Measurements from ENCODE around the gene CEACAM20. TPM values are rescaled to one million over a fixed set of nuclear protein-coding genes. Genes with fewer than 3 reads are reported as not detected.
A peak's percentile ranks its signal among the peaks of the same experiment; 100 is the strongest.
"Not testable (repeated sequence)": the region's sequence is repeated elsewhere in the genome, so short reads cannot be mapped to it uniquely, and the experiment has no call there.

The CEACAM20 gene
- total and polyA plus RNA-seq, 4 donors, result 0.10 TPM; not detected in 3

- peak; percentile 36 to 87 (median 56) for DNase-seq (ENCODE audit: low read depth in 4 of 6, low spot score in 6 of 6)
- 63% methylated on average over 12 of the region's 13 CpGs for WGBS (ENCODE audit: insufficient coverage)
- no peaks in the 10 kb centered on the region for H3K27me3 ChIP-seq (ENCODE audit: control insufficient read depth, insufficient read depth, low read length)
- no peaks in the 10 kb centered on the region for H3K36me3 ChIP-seq (ENCODE audit: control insufficient read depth, insufficient read depth, low read length)
- H3K27ac ChIP-seq (ENCODE audit: low read depth, low read length), result no peak overlapping the region
- no peaks in the 10 kb centered on the region for H3K4me1 ChIP-seq (ENCODE audit: control insufficient read depth, insufficient read depth, low read length)
- H3K9me3 ChIP-seq (ENCODE audit: control insufficient read depth, insufficient read depth, low read length), result no peaks in the 10 kb centered on the region
- H3K4me3 ChIP-seq (ENCODE audit: low read depth, low read length), result no peak overlapping the region
Measured at GRCh38 chr19:44570984-44571684, 41.7 kb upstream of the CEACAM20 start.

DNA sequence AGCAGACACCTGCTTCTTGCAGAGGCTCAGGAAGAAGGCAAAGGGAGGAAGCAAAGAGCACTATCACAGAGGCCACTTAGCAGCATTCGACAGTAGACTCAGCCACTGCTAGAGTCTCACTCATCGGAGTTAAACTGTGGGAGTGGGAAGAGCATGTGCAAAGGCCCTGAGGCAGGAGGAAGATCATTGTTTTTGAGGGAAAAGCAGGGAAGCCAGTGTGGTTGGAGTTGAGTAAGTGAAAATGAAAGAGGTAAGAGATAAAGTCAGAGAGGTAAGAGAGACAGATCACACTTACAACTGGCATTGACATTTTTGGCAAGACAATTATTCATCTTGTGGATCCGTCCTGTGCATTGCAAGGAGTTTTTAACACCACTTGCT, 41.1 kb upstream of the CEACAM20 start:
- DNase-seq (ENCODE audit: low read depth in 4 of 6, low spot score in 6 of 6), result no peak
- WGBS (ENCODE audit: insufficient coverage), result 81% methylated on average over 2 of the region's 3 CpGs
- H3K4me3 ChIP-seq (ENCODE audit: low read depth, low read length), result no peak overlapping the region
- no peaks in the 10 kb centered on the region for H3K4me1 ChIP-seq (ENCODE audit: control insufficient read depth, insufficient read depth, low read length)
- no peaks in the 10 kb centered on the region for H3K9me3 ChIP-seq (ENCODE audit: control insufficient read depth, insufficient read depth, low read length)
- no peaks in the 10 kb centered on the region for H3K36me3 ChIP-seq (ENCODE audit: control insufficient read depth, insufficient read depth, low read length)
- no peak overlapping the region for H3K27ac ChIP-seq (ENCODE audit: low read depth, low read length)
- H3K27me3 ChIP-seq (ENCODE audit: control insufficient read depth, insufficient read depth, low read length), result no peaks in the 10 kb centered on the region

DNA sequence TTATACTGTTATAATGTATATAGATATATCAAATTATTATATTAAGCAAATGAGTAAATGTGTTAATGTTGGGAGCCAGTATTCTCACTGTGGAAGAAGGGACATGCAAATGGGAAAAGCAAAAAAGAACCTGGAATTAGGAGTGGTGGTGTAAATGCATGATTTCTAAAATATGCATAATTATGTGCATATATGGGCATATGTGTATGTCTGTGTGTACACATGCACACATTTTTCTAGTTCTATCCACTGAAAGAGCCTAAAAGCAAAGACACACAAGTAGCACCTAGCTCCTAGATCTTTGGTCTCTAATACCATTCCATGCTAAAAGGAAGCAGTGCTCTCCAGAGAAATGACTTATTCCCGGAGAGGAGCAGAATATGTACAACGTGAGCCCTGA, 38.3 kb upstream of the CEACAM20 start:
- Histone ChIP-seq H3K36me3 (ENCODE audit: control insufficient read depth, insufficient read depth, low read length) (no peaks in the 10 kb centered on the region), H3K4me3 (ENCODE audit: low read depth, low read length) (no peak overlapping the region), H3K27me3 (ENCODE audit: control insufficient read depth, insufficient read depth, low read length) (no peaks in the 10 kb centered on the region), H3K4me1 (ENCODE audit: control insufficient read depth, insufficient read depth, low read length) (no peaks in the 10 kb centered on the region), H3K27ac (ENCODE audit: low read depth, low read length) (no peak overlapping the region), H3K9me3 (ENCODE audit: control insufficient read depth, insufficient read depth, low read length) (no peaks in the 10 kb centered on the region)
- WGBS (ENCODE audit: insufficient coverage), result no CpG with 5 or more reads among the region's 2 CpGs
- DNase-seq (ENCODE audit: low read depth in 4 of 6, low spot score in 6 of 6), result no peak

GRCh38 chr19:44566984-44567383, 37.5 kb upstream of the CEACAM20 start:
- DNase-seq (ENCODE audit: low read depth in 4 of 6, low spot score in 6 of 6), result no peak
- H3K9me3 ChIP-seq (ENCODE audit: control insufficient read depth, insufficient read depth, low read length), result no peaks in the 10 kb centered on the region
- no peaks in the 10 kb centered on the region for H3K36me3 ChIP-seq (ENCODE audit: control insufficient read depth, insufficient read depth, low read length)
- no peak overlapping the region for H3K27ac ChIP-seq (ENCODE audit: low read depth, low read length)
- H3K4me3 ChIP-seq (ENCODE audit: low read depth, low read length), result no peak overlapping the region
- WGBS (ENCODE audit: insufficient coverage), result no CpG with 5 or more reads among the region's 5 CpGs
- no peaks in the 10 kb centered on the region for H3K4me1 ChIP-seq (ENCODE audit: control insufficient read depth, insufficient read depth, low read length)
- no peaks in the 10 kb centered on the region for H3K27me3 ChIP-seq (ENCODE audit: control insufficient read depth, insufficient read depth, low read length)

DNA sequence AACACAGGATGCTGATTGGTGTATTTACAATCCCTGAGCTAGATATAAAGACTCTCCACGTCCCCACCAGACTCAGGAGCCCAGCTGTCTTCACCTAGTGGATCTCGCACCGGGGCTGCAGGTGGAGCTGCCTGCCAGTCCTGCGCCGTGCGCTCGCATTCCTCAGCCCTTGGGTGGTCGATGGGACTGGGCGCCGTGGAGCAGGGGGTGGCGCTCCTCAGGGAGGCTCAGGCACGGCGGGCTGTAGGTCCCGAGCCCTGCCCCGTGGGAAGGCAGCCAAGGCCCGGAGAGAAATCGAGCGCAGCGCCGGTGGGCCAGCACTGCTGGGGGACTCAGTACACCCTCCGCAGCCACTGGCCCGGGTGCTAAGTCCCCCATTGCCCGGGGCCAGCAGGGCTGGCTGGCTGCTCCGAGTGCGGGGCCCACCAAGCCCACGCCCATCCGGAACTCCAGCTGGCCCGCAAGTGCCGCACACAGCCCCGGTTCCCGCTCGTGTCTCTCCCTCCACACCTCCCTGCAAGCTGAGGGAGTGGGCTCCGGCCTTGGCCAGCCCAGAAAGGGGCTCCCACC, 33.7 kb upstream of the CEACAM20 start:
- H3K4me3 ChIP-seq (ENCODE audit: low read depth, low read length); H3K27ac ChIP-seq (ENCODE audit: low read depth, low read length); DNase-seq (ENCODE audit: low read depth in 4 of 6, low spot score in 6 of 6); H3K9me3 ChIP-seq (ENCODE audit: control insufficient read depth, insufficient read depth, low read length); H3K36me3 ChIP-seq (ENCODE audit: control insufficient read depth, insufficient read depth, low read length); H3K27me3 ChIP-seq (ENCODE audit: control insufficient read depth, insufficient read depth, low read length); H3K4me1 ChIP-seq (ENCODE audit: control insufficient read depth, insufficient read depth, low read length): not testable (repeated sequence)
- WGBS (ENCODE audit: insufficient coverage), result 93% methylated on average over 11 of the region's 33 CpGs

GRCh38 chr19:44557933-44558332, 28.5 kb upstream of the CEACAM20 start:
- H3K4me3 ChIP-seq (ENCODE audit: low read depth, low read length), result no peak overlapping the region
- no peak for DNase-seq (ENCODE audit: low read depth in 4 of 6, low spot score in 6 of 6)
- H3K36me3 ChIP-seq (ENCODE audit: control insufficient read depth, insufficient read depth, low read length), result no peaks in the 10 kb centered on the region
- H3K4me1 ChIP-seq (ENCODE audit: control insufficient read depth, insufficient read depth, low read length), result no peaks in the 10 kb centered on the region
- 100% methylated on average over 2 of the region's 2 CpGs for WGBS (ENCODE audit: insufficient coverage)
- no peaks in the 10 kb centered on the region for H3K27me3 ChIP-seq (ENCODE audit: control insufficient read depth, insufficient read depth, low read length)
- no peaks in the 10 kb centered on the region for H3K9me3 ChIP-seq (ENCODE audit: control insufficient read depth, insufficient read depth, low read length)
- no peak overlapping the region for H3K27ac ChIP-seq (ENCODE audit: low read depth, low read length)

DNA sequence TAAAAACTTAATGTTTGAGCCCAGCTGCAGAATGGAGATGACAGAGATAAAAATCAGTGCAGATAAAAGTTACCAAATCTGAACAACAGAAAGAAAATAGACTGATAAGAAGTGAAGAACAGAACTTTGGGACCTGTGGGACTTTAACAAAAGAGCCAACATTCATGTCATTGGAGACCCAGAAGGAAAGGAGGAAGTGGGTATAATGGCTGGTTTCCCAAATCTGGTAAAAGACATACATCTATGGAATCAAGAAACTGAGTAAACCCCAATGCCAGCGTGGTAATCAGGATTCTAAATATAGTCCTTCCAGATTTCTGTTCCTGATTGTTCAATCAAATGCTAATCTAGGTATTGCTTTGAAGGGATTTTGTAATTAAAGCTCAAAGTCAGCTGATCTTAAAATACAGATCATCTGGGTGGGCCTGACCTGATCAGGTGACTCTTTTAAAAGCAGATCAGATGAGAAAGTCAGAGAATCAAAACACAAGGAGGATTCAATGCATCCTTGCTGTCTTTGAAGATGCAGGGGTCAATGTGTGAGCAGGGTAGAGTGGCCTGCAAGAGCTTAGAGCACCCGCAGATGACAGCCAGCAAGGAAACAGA, 25.3 kb upstream of the CEACAM20 start:
- 89% methylated on average over 1 of the region's 2 CpGs for WGBS (ENCODE audit: insufficient coverage)
- Histone ChIP-seq H3K27ac (ENCODE audit: low read depth, low read length) (no peak overlapping the region), H3K4me1 (ENCODE audit: control insufficient read depth, insufficient read depth, low read length) (no peaks in the 10 kb centered on the region), H3K4me3 (ENCODE audit: low read depth, low read length) (no peak overlapping the region), H3K27me3 (ENCODE audit: control insufficient read depth, insufficient read depth, low read length) (no peaks in the 10 kb centered on the region), H3K36me3 (ENCODE audit: control insufficient read depth, insufficient read depth, low read length) (no peaks in the 10 kb centered on the region), H3K9me3 (ENCODE audit: control insufficient read depth, insufficient read depth, low read length) (no peaks in the 10 kb centered on the region)
- DNase-seq (ENCODE audit: low read depth in 4 of 6, low spot score in 6 of 6), result no peak

GRCh38 chr19:44553478-44554171, 24.1 kb upstream of the CEACAM20 start:
- H3K36me3 ChIP-seq (ENCODE audit: control insufficient read depth, insufficient read depth, low read length), result no peaks in the 10 kb centered on the region
- H3K9me3 ChIP-seq (ENCODE audit: control insufficient read depth, insufficient read depth, low read length), result no peaks in the 10 kb centered on the region
- H3K4me3 ChIP-seq (ENCODE audit: low read depth, low read length), result no peak overlapping the region
- no peaks in the 10 kb centered on the region for H3K27me3 ChIP-seq (ENCODE audit: control insufficient read depth, insufficient read depth, low read length)
- no peaks in the 10 kb centered on the region for H3K4me1 ChIP-seq (ENCODE audit: control insufficient read depth, insufficient read depth, low read length)
- DNase-seq (ENCODE audit: low read depth in 4 of 6, low spot score in 6 of 6), result no peak
- H3K27ac ChIP-seq (ENCODE audit: low read depth, low read length), result no peak overlapping the region
- WGBS (ENCODE audit: insufficient coverage), result 86% methylated on average over 4 of the region's 6 CpGs

DNA sequence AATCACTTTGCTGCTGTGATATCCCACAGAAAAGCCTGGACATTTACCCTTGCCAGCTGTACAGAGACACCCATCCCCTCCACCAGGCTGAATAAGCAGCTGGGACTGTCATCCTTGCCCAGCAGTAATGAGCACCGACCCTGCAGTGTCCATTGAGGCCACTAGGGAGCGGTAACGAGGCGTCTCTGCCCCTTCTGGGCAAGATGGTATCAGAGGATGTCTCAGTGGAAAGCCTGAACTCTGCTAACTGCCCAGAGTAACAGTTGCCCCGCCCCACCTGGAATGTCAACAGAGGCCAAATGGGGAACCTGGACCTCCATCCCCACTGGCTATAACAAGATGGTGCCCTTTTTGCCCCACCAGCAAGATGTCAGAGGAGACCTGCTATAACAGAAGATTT, 22.8 kb upstream of the CEACAM20 start:
- no peak overlapping the region for H3K27ac ChIP-seq (ENCODE audit: low read depth, low read length)
- no peaks in the 10 kb centered on the region for H3K36me3 ChIP-seq (ENCODE audit: control insufficient read depth, insufficient read depth, low read length)
- DNase-seq (ENCODE audit: low read depth in 4 of 6, low spot score in 6 of 6), result no peak
- H3K9me3 ChIP-seq (ENCODE audit: control insufficient read depth, insufficient read depth, low read length), result no peaks in the 10 kb centered on the region
- no peaks in the 10 kb centered on the region for H3K4me1 ChIP-seq (ENCODE audit: control insufficient read depth, insufficient read depth, low read length)
- no peak overlapping the region for H3K4me3 ChIP-seq (ENCODE audit: low read depth, low read length)
- H3K27me3 ChIP-seq (ENCODE audit: control insufficient read depth, insufficient read depth, low read length), result no peaks in the 10 kb centered on the region
- WGBS (ENCODE audit: insufficient coverage), result 10% methylated on average over 5 of the region's 5 CpGs

Data from spinal cord (tissue), 10 donors.